A549 (cell line): ENCODE data around the gene ADAMTS15. TPM values are rescaled to one million over a fixed set of nuclear protein-coding genes. Genes with fewer than 3 reads are reported as not detected.

Experiments used
- ATAC-seq, 2 experiments: fragments of 200-7000 bp in 1 of 2; fragments of >200 bp in 1 of 2; cut with Nextera tagmentation in 1 of 2; cut with Tn5 transposase in 1 of 2; 3 replicates each; pipeline versions ENCODE4 v1.8.0 to v1.9.1; 2018 to 2020; ENCODE audit warnings: mild to moderate bottlenecking in 1 of 2, moderate library complexity in 1 of 2
- CTCF ChIA-PET: fragments of 300-600 bp; sonication (Branson Sonifier 250); formaldehyde crosslinking; extraction: SDS; loops from one replicate; lab custom pipeline; 2021; ENCODE audit warnings: antibody characterized with exemption, inconsistent platforms; lab: Yijun Ruan, JAX
- POLR2A ChIA-PET: fragments of 350-600 bp; formaldehyde crosslinking; extraction: SDS; loops from one replicate; lab custom pipeline; 2021; ENCODE audit warnings: antibody characterized with exemption, inconsistent platforms; lab: Yijun Ruan, JAX
- DNase-seq, 2 experiments: peaks; one replicate each; pipeline versions ENCODE4 v3.0.0 to v3.0.0-alpha.2; 2011 to 2016; ENCODE audit warnings: low read depth in 1 of 2, low spot score in 1 of 2
- FAIRE-seq: peaks from 2 replicates; lab custom pipeline; 2011; peaks lifted over from hg19 to GRCh38; lab: Jason Lieb, UNC
- H3K27ac ChIP-seq, 2 experiments: fragments of >200 bp; sonication (Bioruptor Twin); formaldehyde crosslinking; 3 replicates each; pipeline ENCODE4 v1.5.1; 2016 to 2017
- H3K4me1 ChIP-seq: fragments of >200 bp; sonication (Bioruptor Twin); formaldehyde crosslinking; 3 replicates; pipeline ENCODE4 v1.6.1; 2016
- H3K4me2 ChIP-seq: fragments of >200 bp; sonication (Bioruptor Twin); formaldehyde crosslinking; 3 replicates; pipeline ENCODE4 v1.6.1; 2016
- H3K4me3 ChIP-seq: fragments of >200 bp; sonication (Bioruptor Twin); formaldehyde crosslinking; 3 replicates; pipeline ENCODE4 v1.5.1; 2016
- H3K9me3 ChIP-seq: fragments of >200 bp; sonication (Bioruptor Twin); formaldehyde crosslinking; 3 replicates; pipeline ENCODE4 v1.6.1; 2016
- CBX2 ChIP-seq: fragments of 200-600 bp; sonication (generic); IDR thresholded peaks from 2 replicates; pipeline ENCODE4 v1.6.1; 2016; ENCODE audit warnings: low read depth, mild to moderate bottlenecking, borderline replicate concordance
- CEBPB ChIP-seq, 2 experiments: fragments of >200 bp in 1 of 2; sonication (Bioruptor Twin) in 1 of 2; formaldehyde crosslinking in 1 of 2; IDR thresholded peaks; 2 replicates each; pipeline ENCODE4 v1.6.1; 2012 to 2016
- CHD2 ChIP-seq: fragments of 150-350 bp; IDR thresholded peaks from 2 replicates; pipeline ENCODE4 v1.6.1; 2014; ENCODE audit warnings: low read length; ENCODE audit not compliant: partially characterized antibody
- EHF ChIP-seq: fragments of 250-450 bp; sonication (Bioruptor Pico); IDR thresholded peaks from 2 replicates; pipeline ENCODE4 v1.5.0; 2020; ENCODE audit warnings: mild to moderate bottlenecking
- EHMT2 ChIP-seq: fragments of 200-600 bp; sonication (generic); IDR thresholded peaks from 2 replicates; pipeline ENCODE4 v1.6.1; 2016; ENCODE audit warnings: antibody characterized with exemption, low read depth, mild to moderate bottlenecking, moderate library complexity
- GATA3 ChIP-seq: IDR thresholded peaks from 2 replicates; pipeline ENCODE4 v1.6.1; 2012; ENCODE audit warnings: borderline replicate concordance
- HDAC2 ChIP-seq: fragments of 200-600 bp; sonication (generic); IDR thresholded peaks from 2 replicates; pipeline ENCODE4 v1.6.1; 2016
- HOXB13 ChIP-seq: fragments of 250-450 bp; sonication (Bioruptor Pico); IDR thresholded peaks from 2 replicates; pipeline ENCODE4 v1.5.0; 2020; ENCODE audit warnings: low read depth, mild to moderate bottlenecking, moderate library complexity
- HOXB5 ChIP-seq: fragments of 250-450 bp; sonication (Bioruptor Pico); IDR thresholded peaks from 2 replicates; pipeline ENCODE4 v1.5.0; 2020; ENCODE audit warnings: mild to moderate bottlenecking, moderate library complexity
- MYC ChIP-seq: IDR thresholded peaks from 2 replicates; pipeline ENCODE4 v1.6.1; 2012; ENCODE audit warnings: mild to moderate bottlenecking, inconsistent platforms, low read length, improper control_type of control experiment, borderline replicate concordance
- NPAS2 ChIP-seq: fragments of 250-450 bp; sonication (Bioruptor Pico); IDR thresholded peaks from 2 replicates; pipeline ENCODE4 v1.8.0; 2022; ENCODE audit warnings: mild to moderate bottlenecking, moderate library complexity, borderline replicate concordance
- PBX3 ChIP-seq: IDR thresholded peaks from 2 replicates; pipeline ENCODE4 v1.6.1; 2012
- RARB ChIP-seq: fragments of 250-450 bp; sonication (Bioruptor Pico); IDR thresholded peaks from 2 replicates; pipeline ENCODE4 v1.8.0; 2021; ENCODE audit warnings: mild to moderate bottlenecking, moderate library complexity
- RCOR1 ChIP-seq: fragments of 150-350 bp; IDR thresholded peaks from 2 replicates; pipeline ENCODE4 v1.6.1; 2014; ENCODE audit warnings: antibody characterized with exemption, low read length, low read depth
- SREBF2 ChIP-seq: fragments of 450-650 bp; IDR thresholded peaks from 2 replicates; pipeline ENCODE4 v1.6.1; 2014; ENCODE audit warnings: mild to moderate bottlenecking, moderate library complexity
- ZFP36 ChIP-seq: fragments of 450-650 bp; IDR thresholded peaks from 2 replicates; pipeline ENCODE4 v1.6.1; 2014; ENCODE audit warnings: borderline replicate concordance; ENCODE audit not compliant: partially characterized antibody
- ZSCAN20 ChIP-seq: fragments of 250-450 bp; sonication (Bioruptor Pico); IDR thresholded peaks from 2 replicates; pipeline ENCODE4 v1.8.0; 2022; ENCODE audit warnings: mild to moderate bottlenecking, moderate library complexity
- WGBS: methylation state at CpG from one replicate; pipeline ENCODE4 v1.1.6; 2017; ENCODE audit errors: missing lambda C conversion rate; 5-methylcytosine and 5-hydroxymethylcytosine counted together
- polyA plus RNA-seq, 4 experiments: library from polyadenylated mRNA; depleted of rRNA in 3 of 4; stranded (reverse); fragments of >200 nt; fragmentation: RNase III in 1 of 4; extraction: RNeasy Plus Mini Kit Qiagen cat#74134 plus additional on column Dnase treatment in 1 of 4; gene quantifications; 2 replicates in 3 of 4; 3 replicates in 1 of 4; pipeline ENCODE4 v1.2.3, GENCODE V29; 2011 to 2017

Gene ADAMTS15
- polyA plus RNA-seq, 2 of the 4 experiments (the other 2 are of a cell fraction), result 2.2 to 4.0 TPM

GRCh38 chr11:130474637-130475400 lies 26.4 kb downstream of the ADAMTS15 start:
- 93% methylated on average over 3 of the region's 12 CpGs for whole genome bisulfite sequencing
- Histone ChIP-seq H3K27ac (no peak overlapping the region), H3K4me3 (no peak overlapping the region), H3K4me2 (no peak overlapping the region), H3K4me1 (peaks cover 24% of the 10 kb centered on the region)
- POLR2A ChIA-PET, result no interaction called here
- FAIRE-seq (no peak), DNase-seq (no peak)
- TF ChIP-seq RCOR1, result no peak
- TF ChIP-seq GATA3, result no peak
- TF ChIP-seq, all 56 proteins: peak for 0
- H3K9me3 ChIP-seq, result no peaks in the 10 kb centered on the region
- ATAC-seq, result no peak
- CTCF ChIA-PET, result interaction anchor here (0.6 kb wide), 1 partner anchor 97 kb away, joined by 3 read pairs; no protein-coding TSS in a partner anchor

- Histone ChIP-seq H3K4me3 (no peak overlapping the region), H3K4me1 (peaks cover 24% of the 10 kb centered on the region), H3K27ac (no peak overlapping the region), H3K4me2 (no peak overlapping the region), H3K9me3 (no peaks in the 10 kb centered on the region)
- CTCF ChIA-PET, result interaction anchor here (0.6 kb wide), 1 partner anchor 96 kb away, joined by 3 read pairs; no protein-coding TSS in a partner anchor
- no peak for DNase-seq
- no peak for ATAC-seq
- FAIRE-seq, result no peak
- POLR2A ChIA-PET, result no interaction called here
- WGBS, result 82% methylated on average over 4 of the region's 10 CpGs
- no peak for TF ChIP-seq HOXB5 (CRISPR knock-in tag)
- no peak for TF ChIP-seq EHMT2
- no peak for TF ChIP-seq EHF (CRISPR knock-in tag)
These were observed 27.1 kb downstream of the ADAMTS15 start for GRCh38 chr11:130475426-130476053.

GRCh38 chr11:130476200-130476921 lies 27.9 kb downstream of the ADAMTS15 start:
- Histone ChIP-seq H3K27ac (peak overlapping the region in 1 of 2 experiments; percentile 85; a peak in 3 of 6 replicates), H3K4me1 (peaks cover 24% of the 10 kb centered on the region), H3K4me2 (no peak overlapping the region), H3K9me3 (no peaks in the 10 kb centered on the region)
- ATAC-seq, result no peak
- CTCF ChIA-PET, result no interaction called here
- 92% methylated on average over 11 of the region's 12 CpGs for WGBS
- TF ChIP-seq CEBPB (IDR thresholded peaks at IDR 0.05), result no peak
- no peak for TF ChIP-seq ZFP36
- TF ChIP-seq HDAC2, result no peak
- no peak for TF ChIP-seq HOXB5 (CRISPR knock-in tag)
- no peak for TF ChIP-seq SREBF2
- no peak for TF ChIP-seq MYC
- TF ChIP-seq RARB (CRISPR knock-in tag), result no peak
- no peak for TF ChIP-seq ZSCAN20 (CRISPR knock-in tag)
- TF ChIP-seq HOXB13, result no peak
- no peak for TF ChIP-seq PBX3
- TF ChIP-seq NPAS2 (CRISPR knock-in tag), result no peak
- no peak for TF ChIP-seq CBX2
- no peak for TF ChIP-seq CHD2
- TF ChIP-seq, all 56 proteins: peak for 0
- H3K4me3 ChIP-seq, result no peak overlapping the region
- POLR2A ChIA-PET, result no interaction called here
- DNase-seq, result no peak
- FAIRE-seq, result no peak
